Immature natural killer cell (primary cell): ENCODE data around the gene STMN3. TPM values are rescaled to one million over a fixed set of nuclear protein-coding genes. Genes with fewer than 3 reads are reported as not detected.

Source experiments
- DNase-seq, 3 donors: peaks; one replicate each; pipeline ENCODE4 v3.0.0; 2022; ENCODE audit warnings: mixed read lengths in 1 of 3
- H3K27ac Mint-ChIP-seq, 6 donors: one replicate each; pipeline ENCODE4 v1.8.0; 2020; ENCODE audit warnings: mixed read lengths in 6 of 6, mild to moderate bottlenecking in 5 of 6, inconsistent platforms in 4 of 6, moderate library complexity in 3 of 6
- H3K27me3 Mint-ChIP-seq, 3 donors: one replicate each; pipeline ENCODE4 v1.8.0; 2020 to 2021; ENCODE audit warnings: low read depth in 3 of 3, mild to moderate bottlenecking in 3 of 3, mixed read lengths in 3 of 3, moderate library complexity in 3 of 3, inconsistent platforms in 1 of 3
- H3K36me3 Mint-ChIP-seq, 3 donors: one replicate each; pipeline ENCODE4 v1.8.0; 2020; ENCODE audit warnings: mixed read lengths in 3 of 3, inconsistent platforms in 2 of 3, mild to moderate bottlenecking in 2 of 3
- H3K4me1 Mint-ChIP-seq, 2 donors: one replicate each; pipeline ENCODE4 v1.8.0; 2020; ENCODE audit warnings: inconsistent platforms in 2 of 2, mild to moderate bottlenecking in 2 of 2, mixed read lengths in 2 of 2, moderate library complexity in 1 of 2
- H3K4me3 Mint-ChIP-seq, 5 donors: one replicate each; pipeline ENCODE4 v1.8.0; 2020; ENCODE audit warnings: mild to moderate bottlenecking in 5 of 5, mixed read lengths in 5 of 5, inconsistent platforms in 3 of 5, moderate library complexity in 3 of 5
- H3K9me3 Mint-ChIP-seq, 6 donors: one replicate each; pipeline ENCODE4 v1.8.0; 2020; ENCODE audit warnings: mild to moderate bottlenecking in 6 of 6, mixed read lengths in 6 of 6, inconsistent platforms in 4 of 6, moderate library complexity in 3 of 6
- polyA plus RNA-seq, 3 donors: library from polyadenylated mRNA; unstranded; fragments of 300-500 nt; fragmentation: Illumina TruSeq; gene quantifications; one replicate each; pipeline ENCODE4 v1.2.3, GENCODE V29; 2021

Gene STMN3
- polyA plus RNA-seq, 3 donors from 2014 or later, result 0.36 to 1.6 (median 1.1) TPM

- Mint-ChIP-seq H3K4me3 (no peak overlapping the region), H3K4me1 (peaks cover 0 to 2% of the 10 kb centered on the region in 2 donors), H3K9me3 (no peaks in the 10 kb centered on the region), H3K27me3 (peaks cover 0 to 8% (median 2%) of the 10 kb centered on the region in 3 donors), H3K36me3 (peaks cover 14 to 46% (median 16%) of the 10 kb centered on the region in 3 donors), H3K27ac (no peak overlapping the region)
- DNase-seq, result no peak
Measured at GRCh38 chr20:63594043-63594561, 59.1 kb downstream of the STMN3 start.

DNA sequence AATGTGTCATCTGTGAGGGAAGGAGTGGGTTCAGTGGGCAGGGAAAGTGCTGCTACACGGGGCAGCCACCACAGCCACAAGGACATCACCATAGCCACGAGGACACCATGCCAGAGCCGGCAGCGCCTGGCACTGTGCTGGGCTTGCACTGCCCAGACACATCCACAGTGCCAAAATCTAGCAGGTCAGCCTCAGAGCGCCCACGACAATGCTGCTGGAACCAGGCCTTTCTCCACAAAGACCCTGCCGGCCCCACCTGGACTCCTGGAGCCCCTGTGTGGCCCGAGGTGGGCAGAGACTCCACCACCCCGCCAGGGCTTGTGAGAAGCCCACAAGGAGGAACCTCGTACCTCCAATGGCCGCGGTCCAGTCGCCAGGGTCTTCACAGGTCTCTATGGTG, 60.6 kb downstream of the STMN3 start:
- Mint-ChIP-seq H3K36me3 (peaks cover 15 to 40% (median 17%) of the 10 kb centered on the region in 3 donors), H3K27ac (no peak overlapping the region)

DNA sequence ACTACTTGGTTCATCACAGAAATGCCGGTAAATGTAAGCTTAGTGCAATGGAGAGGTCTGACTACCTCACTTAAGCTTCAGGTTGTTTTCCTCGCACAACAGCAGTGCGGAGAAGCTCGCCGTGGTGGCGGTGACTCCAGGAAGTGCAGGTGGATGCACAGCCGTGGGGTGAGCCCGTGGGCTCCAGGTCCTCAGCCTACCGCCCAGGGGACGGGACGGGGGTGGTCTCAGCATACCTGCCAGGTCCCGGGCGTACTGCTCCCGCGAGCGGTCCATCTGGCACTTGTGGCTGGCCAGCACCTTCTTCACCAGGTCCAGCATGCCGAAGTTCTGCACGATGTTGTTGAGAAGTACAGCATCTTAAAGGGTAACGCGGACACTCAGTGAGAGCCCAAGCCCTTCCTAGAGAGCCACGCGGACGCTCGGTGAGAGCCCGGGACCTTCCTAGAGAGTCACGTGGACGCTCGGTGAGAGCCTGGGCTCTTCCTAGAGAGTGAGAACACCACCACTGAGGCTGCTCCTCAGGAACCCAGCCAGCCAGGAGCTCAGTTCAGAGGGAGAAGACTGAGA, 61.4 kb downstream of the STMN3 start:
- H3K27me3 Mint-ChIP-seq, result peaks cover 0 to 10% (median 2%) of the 10 kb centered on the region in 3 donors
- no peaks in the 10 kb centered on the region for H3K4me1 Mint-ChIP-seq
- no peak for DNase-seq
- H3K4me3 Mint-ChIP-seq, result no peak overlapping the region
- no peaks in the 10 kb centered on the region for H3K9me3 Mint-ChIP-seq
- H3K36me3 Mint-ChIP-seq, result peaks cover 15 to 37% (median 17%) of the 10 kb centered on the region in 3 donors
- no peak overlapping the region for H3K27ac Mint-ChIP-seq

More for the DNA sequence above, 60.6 kb downstream of the STMN3 start:
- Mint-ChIP-seq H3K4me3 (no peak overlapping the region), H3K9me3 (no peaks in the 10 kb centered on the region), H3K4me1 (no peaks in the 10 kb centered on the region), H3K27me3 (peaks cover 0 to 8% (median 2%) of the 10 kb centered on the region in 3 donors)
- DNase-seq, result no peak

DNA sequence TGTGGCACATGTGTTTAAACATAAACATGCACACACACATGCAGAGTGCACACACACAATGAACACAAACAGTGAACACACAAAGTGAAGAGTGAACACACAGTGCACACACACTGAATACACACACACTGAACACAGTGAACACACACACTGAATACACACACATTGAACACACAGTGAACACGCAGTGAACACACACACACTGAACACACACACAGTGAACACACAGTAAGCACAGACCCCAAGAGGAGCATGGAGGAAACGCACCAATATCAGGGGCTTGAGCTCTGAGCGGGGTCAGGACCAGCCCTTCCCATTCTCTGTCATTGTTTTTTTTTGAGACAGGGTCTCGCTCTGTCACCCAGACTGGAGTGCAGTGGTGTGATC, 62.1 kb downstream of the STMN3 start:
- Mint-ChIP-seq H3K27me3 (peaks cover 0 to 10% (median 2%) of the 10 kb centered on the region in 3 donors), H3K9me3 (no peaks in the 10 kb centered on the region), H3K27ac (no peak overlapping the region), H3K36me3 (peaks cover 15 to 37% (median 17%) of the 10 kb centered on the region in 3 donors), H3K4me3 (no peak overlapping the region), H3K4me1 (no peaks in the 10 kb centered on the region)
- DNase-seq, result no peak

DNA sequence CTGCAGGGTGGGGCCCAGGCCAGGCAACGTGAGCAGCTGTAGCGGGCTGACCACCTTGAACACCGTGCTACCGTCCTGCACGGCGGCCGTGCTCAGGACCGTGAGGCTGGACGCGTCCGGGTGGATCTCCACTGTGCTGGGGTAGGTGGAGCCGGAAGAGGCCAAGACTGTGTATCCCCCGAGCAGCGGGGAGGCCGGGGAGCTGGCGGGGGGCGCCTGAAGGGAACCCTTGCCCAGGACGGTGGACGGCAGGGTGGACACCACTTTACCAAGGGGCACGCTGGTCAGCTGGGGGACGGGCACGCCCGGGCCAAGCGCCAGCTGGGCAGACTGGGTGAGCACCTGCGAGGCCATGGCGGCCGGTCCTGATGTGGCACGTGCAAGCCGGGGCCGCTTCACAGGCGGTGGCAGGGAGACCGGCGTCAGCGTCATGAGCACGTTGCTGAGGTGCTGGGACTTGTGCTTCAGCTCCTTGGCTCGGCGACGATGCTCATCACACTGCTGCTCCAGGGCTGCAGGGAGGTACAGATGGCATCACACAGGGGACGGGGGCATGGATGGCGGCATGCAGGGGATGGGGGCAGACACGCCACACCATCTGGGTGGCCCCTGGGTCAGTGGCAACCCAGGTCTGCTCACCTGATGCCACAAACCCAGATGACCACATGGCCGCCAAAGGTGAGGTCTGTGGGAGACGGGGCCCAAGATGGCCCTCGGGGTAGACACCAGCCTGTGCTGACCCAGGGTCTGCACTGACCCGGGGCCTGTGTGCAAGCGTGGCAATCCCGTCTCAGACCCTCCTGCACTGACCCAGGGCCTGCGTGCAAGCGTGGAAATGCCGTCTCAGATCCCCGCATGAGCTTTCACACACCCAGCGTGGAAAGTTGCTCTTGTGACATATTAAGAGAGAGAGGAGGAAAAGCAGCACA, 62.7 kb downstream of the STMN3 start:
- Mint-ChIP-seq H3K4me3 (no peak overlapping the region), H3K9me3 (no peaks in the 10 kb centered on the region), H3K27me3 (peaks cover 0 to 13% (median 2%) of the 10 kb centered on the region in 3 donors), H3K36me3 (peaks cover 15 to 37% (median 17%) of the 10 kb centered on the region in 3 donors), H3K27ac (no peak overlapping the region), H3K4me1 (no peaks in the 10 kb centered on the region)
- DNase-seq, result no peak

Other genes starting within 250 kb of the STMN3 start
- gene KCNQ2, start 180.8 kb downstream of the STMN3 start, polyA plus RNA-seq, result under 1 TPM in 1 of 3 donors, not detected in 2; 0.73 TPM
- gene EEF1A2, start 154.3 kb downstream of the STMN3 start, polyA plus RNA-seq, result not detected
- 10 to 100 TPM; 14.9 to 84.3 (median 41.9) TPM for gene PPDPF, start 132.7 kb downstream of the STMN3 start, polyA plus RNA-seq
- under 1 TPM in 1 of 3 donors, not detected in 2; 0.37 TPM for gene PTK6, start 116.0 kb downstream of the STMN3 start, polyA plus RNA-seq
- not detected for gene SRMS, start 105.7 kb downstream of the STMN3 start, polyA plus RNA-seq
- not detected for gene FNDC11, start 99.3 kb downstream of the STMN3 start, polyA plus RNA-seq
- gene HELZ2, start 79.2 kb downstream of the STMN3 start, polyA plus RNA-seq, result 10 to 100 TPM in 1 of 3 donors, 1 to 10 TPM in 2; 2.4 to 11.3 (median 3.7) TPM
- 10 to 100 TPM in 1 of 3 donors, 1 to 10 TPM in 1, not detected in 1; 2.7 to 11.4 TPM for gene GMEB2, start 26.3 kb downstream of the STMN3 start, polyA plus RNA-seq
- 1 to 10 TPM in 2 of 3 donors, not detected in 1; 1.5 to 7.3 TPM for gene RTEL1, start 4.9 kb upstream of the STMN3 start, polyA plus RNA-seq
- gene TNFRSF6B, start 43.2 kb upstream of the STMN3 start, polyA plus RNA-seq, result not detected
- gene ARFRP1, start 54.6 kb upstream of the STMN3 start, polyA plus RNA-seq, result 10 to 100 TPM; 43.0 to 72.7 (median 54.3) TPM
- gene ZGPAT, start 54.6 kb upstream of the STMN3 start, polyA plus RNA-seq, result 10 to 100 TPM; 26.6 to 64.1 (median 33.9) TPM
- 100 to 1,000 TPM; 177 to 227 (median 180) TPM for gene LIME1, start 83.2 kb upstream of the STMN3 start, polyA plus RNA-seq
- gene SLC2A4RG, start 86.4 kb upstream of the STMN3 start, polyA plus RNA-seq, result 1 to 10 TPM; 1.5 to 3.6 (median 3.2) TPM
- gene ZBTB46, start 177.8 kb upstream of the STMN3 start, polyA plus RNA-seq, result under 1 TPM; 0.16 to 0.32 (median 0.32) TPM
- under 1 TPM in 1 of 3 donors, not detected in 2; 0.34 TPM for gene ABHD16B, start 208.1 kb upstream of the STMN3 start, polyA plus RNA-seq
- 10 to 100 TPM; 67.5 to 90.8 (median 79.3) TPM for gene TPD52L2, start 211.8 kb upstream of the STMN3 start, polyA plus RNA-seq
- gene DNAJC5, start 241.7 kb upstream of the STMN3 start, polyA plus RNA-seq, result 1 to 10 TPM; 1.4 to 8.2 (median 2.9) TPM